Muscle layer of colon (tissue), 2 donors: ENCODE data around the gene EFNA3.

Source experiments
- H3K27ac ChIP-seq: one replicate; pipeline ENCODE4 v1.7.0; 2013; ENCODE audit warnings: low read depth, mild to moderate bottlenecking, low read length, moderate library complexity
- H3K27me3 ChIP-seq, 2 donors: one replicate each; pipeline ENCODE4 v1.7.0; 2013; ENCODE audit warnings: low read length in 2 of 2, mild to moderate bottlenecking in 2 of 2; ENCODE audit not compliant: insufficient read depth in 2 of 2, control insufficient read depth in 1 of 2
- H3K36me3 ChIP-seq: one replicate; pipeline ENCODE4 v1.7.0; 2013; ENCODE audit warnings: mild to moderate bottlenecking, low read length; ENCODE audit not compliant: insufficient read depth
- H3K4me1 ChIP-seq: one replicate; pipeline ENCODE4 v1.7.0; 2013; ENCODE audit warnings: mild to moderate bottlenecking, low read length; ENCODE audit not compliant: insufficient read depth
- H3K4me3 ChIP-seq, 2 donors: one replicate each; pipeline ENCODE4 v1.7.0; 2013; ENCODE audit warnings: low read length in 2 of 2, low read depth in 1 of 2, mild to moderate bottlenecking in 1 of 2, moderate library complexity in 1 of 2
- H3K9ac ChIP-seq: one replicate; pipeline ENCODE4 v1.7.0; 2013; ENCODE audit warnings: low read length
- H3K9me3 ChIP-seq: one replicate; pipeline ENCODE4 v1.7.0; 2013; ENCODE audit warnings: mild to moderate bottlenecking, low read length
- donor health status: abdominal sarcoma.
- donor health status: Adenocarcinoma of cecum.

EFNA3 gene

GRCh38 chr1:155062702-155063411, 15.8 kb upstream of the EFNA3 start:
- Histone ChIP-seq H3K27ac (no peak overlapping the region), H3K4me3 (peak overlapping the region in 1 of 2 donors; percentile 79), H3K27me3 (peaks cover 0 to 8% of the 10 kb centered on the region in 2 donors), H3K4me1 (peaks cover 28% of the 10 kb centered on the region), H3K9ac (no peak overlapping the region), H3K9me3 (no peaks in the 10 kb centered on the region), H3K36me3 (peaks cover 16% of the 10 kb centered on the region)

- peaks cover 0 to 8% of the 10 kb centered on the region in 2 donors for H3K27me3 ChIP-seq
- no peaks in the 10 kb centered on the region for H3K9me3 ChIP-seq
- peak within 1 kb of the TSS; percentile 79 to 88 for H3K4me3 ChIP-seq
- peaks cover 10% of the 10 kb centered on the region for H3K36me3 ChIP-seq
- peaks cover 28% of the 10 kb centered on the region for H3K4me1 ChIP-seq
- no peak within 1 kb of the TSS for H3K9ac ChIP-seq
- peak within 1 kb of the TSS; percentile 78 for H3K27ac ChIP-seq
These were observed 15.0 kb upstream of the EFNA3 start, which contains the start of gene EFNA4 for GRCh38 chr1:155063550-155064110. TSS of gene EFNA4 (plus strand) at chr1:155063740. CDS start at chr1:155063824, 84 bp downstream.

- Histone ChIP-seq H3K9me3 (no peaks in the 10 kb centered on the region), H3K36me3 (peaks cover 10% of the 10 kb centered on the region), H3K4me1 (peaks cover 28% of the 10 kb centered on the region), H3K4me3 (peak overlapping the region; percentile 79 to 88), H3K27ac (peak overlapping the region; percentile 78), H3K9ac (no peak overlapping the region), H3K27me3 (peaks cover 0 to 8% of the 10 kb centered on the region in 2 donors)
These were observed 14.4 kb upstream of the EFNA3 start for GRCh38 chr1:155064111-155064831.

- H3K9ac ChIP-seq = no peak overlapping the region
- no peaks in the 10 kb centered on the region for H3K9me3 ChIP-seq
- peaks cover 28% of the 10 kb centered on the region for H3K4me1 ChIP-seq
- peaks cover 6% of the 10 kb centered on the region for H3K36me3 ChIP-seq
- H3K4me3 ChIP-seq = no peak overlapping the region
- H3K27me3 ChIP-seq = peaks cover 0 to 8% of the 10 kb centered on the region in 2 donors
- H3K27ac ChIP-seq = no peak overlapping the region
These were observed 13.7 kb upstream of the EFNA3 start for GRCh38 chr1:155064832-155065429.

GRCh38 chr1:155066777-155067176, 11.9 kb upstream of the EFNA3 start:
- no peaks in the 10 kb centered on the region for H3K36me3 ChIP-seq
- peaks cover 0 to 6% of the 10 kb centered on the region in 2 donors for H3K27me3 ChIP-seq
- H3K4me1 ChIP-seq = peaks cover 34% of the 10 kb centered on the region
- H3K9me3 ChIP-seq = no peaks in the 10 kb centered on the region
- no peak overlapping the region for H3K9ac ChIP-seq
- H3K4me3 ChIP-seq = no peak overlapping the region
- no peak overlapping the region for H3K27ac ChIP-seq

GRCh38 chr1:155068599-155068998, 10.0 kb upstream of the EFNA3 start:
- no peaks in the 10 kb centered on the region for H3K27me3 ChIP-seq
- no peak overlapping the region for H3K9ac ChIP-seq
- H3K9me3 ChIP-seq = no peaks in the 10 kb centered on the region
- no peak overlapping the region for H3K27ac ChIP-seq
- H3K4me1 ChIP-seq = peaks cover 21% of the 10 kb centered on the region
- H3K36me3 ChIP-seq = no peaks in the 10 kb centered on the region
- no peak overlapping the region for H3K4me3 ChIP-seq

- H3K4me1 ChIP-seq = peaks cover 15% of the 10 kb centered on the region
- H3K9ac ChIP-seq = no peak overlapping the region
- no peaks in the 10 kb centered on the region for H3K9me3 ChIP-seq
- H3K27me3 ChIP-seq = no peaks in the 10 kb centered on the region
- peak overlapping the region; percentile 34 for H3K27ac ChIP-seq
- H3K4me3 ChIP-seq = no peak overlapping the region
- no peaks in the 10 kb centered on the region for H3K36me3 ChIP-seq
These were observed 9.0 kb upstream of the EFNA3 start for GRCh38 chr1:155069551-155070157.

GRCh38 chr1:155070158-155070621, 8.4 kb upstream of the EFNA3 start:
- Histone ChIP-seq H3K4me1 (peaks cover 13% of the 10 kb centered on the region), H3K4me3 (peak overlapping the region; percentile 51 to 68), H3K9me3 (no peaks in the 10 kb centered on the region), H3K27ac (no peak overlapping the region), H3K27me3 (no peaks in the 10 kb centered on the region), H3K9ac (peak overlapping the region; percentile 35), H3K36me3 (no peaks in the 10 kb centered on the region)

- Histone ChIP-seq H3K27me3 (no peaks in the 10 kb centered on the region), H3K4me1 (peaks cover 13% of the 10 kb centered on the region), H3K4me3 (peak overlapping the region; percentile 51 to 68), H3K36me3 (no peaks in the 10 kb centered on the region), H3K27ac (peak overlapping the region; percentile 28), H3K9me3 (no peaks in the 10 kb centered on the region), H3K9ac (peak overlapping the region; percentile 35)
These were observed 7.7 kb upstream of the EFNA3 start for GRCh38 chr1:155070721-155071569.

GRCh38 chr1:155071701-155072100, 6.9 kb upstream of the EFNA3 start:
- Histone ChIP-seq H3K27me3 (no peaks in the 10 kb centered on the region), H3K9ac (no peak overlapping the region), H3K36me3 (no peaks in the 10 kb centered on the region), H3K27ac (no peak overlapping the region), H3K4me1 (peaks cover 13% of the 10 kb centered on the region), H3K9me3 (no peaks in the 10 kb centered on the region), H3K4me3 (no peak overlapping the region)
